LNCaP clone FGC (cell line): ENCODE data around the gene SYNGR4.

Source experiments
- DNase-seq: peaks from one replicate; pipeline ENCODE4 v3.0.0-alpha.2; 2011; ENCODE audit warnings: low read depth
- H3K4me3 ChIP-seq: 2 replicates; pipeline ENCODE4 v1.5.1; 2011; ENCODE audit warnings: mild to moderate bottlenecking, low read depth, low read length, control low read depth
- CTCF ChIP-seq: IDR thresholded peaks from 2 replicates; pipeline ENCODE4 v1.5.1; 2012; ENCODE audit warnings: mild to moderate bottlenecking; ENCODE audit not compliant: control insufficient read depth, insufficient read depth; ENCODE audit errors: extremely low read depth

SYNGR4 gene

GRCh38 chr19:48348737-48349136, 15.4 kb upstream of the SYNGR4 start:
- no peak for TF ChIP-seq CTCF
- DNase-seq, result no peak

GRCh38 chr19:48350856-48351255, 13.3 kb upstream of the SYNGR4 start:
- no peak overlapping the region for H3K4me3 ChIP-seq
- no peak for TF ChIP-seq CTCF
- no peak for DNase-seq

More at GRCh38 chr19:48348737-48349136, 15.4 kb upstream of the SYNGR4 start:
- no peak overlapping the region for H3K4me3 ChIP-seq

GRCh38 chr19:48351341-48351752, 12.8 kb upstream of the SYNGR4 start:
- no peak overlapping the region for H3K4me3 ChIP-seq
- DNase-seq, result no peak
- peak; percentile 52 for TF ChIP-seq CTCF

- no peak for TF ChIP-seq CTCF
- DNase-seq, result no peak
- no peak overlapping the region for H3K4me3 ChIP-seq
These were observed 10.5 kb upstream of the SYNGR4 start for GRCh38 chr19:48353677-48354076.

GRCh38 chr19:48354332-48354992, 9.7 kb upstream of the SYNGR4 start:
- no peak for DNase-seq
- TF ChIP-seq CTCF, result no peak
- no peak overlapping the region for H3K4me3 ChIP-seq

- DNase-seq, result no peak
- H3K4me3 ChIP-seq, result no peak overlapping the region
- TF ChIP-seq CTCF, result no peak
These were observed 8.7 kb upstream of the SYNGR4 start for GRCh38 chr19:48355365-48355954.

GRCh38 chr19:48359123-48359522, 5.0 kb upstream of the SYNGR4 start:
- DNase-seq, result no peak
- TF ChIP-seq CTCF, result no peak
- H3K4me3 ChIP-seq, result no peak overlapping the region
